ENCODE measurements around the gene ODF2L.

GRCh38 chr1:86324130-86324822, 71.8 kb downstream of the ODF2L start:
- no peak for TF ChIP-seq CTCF (IDR thresholded peaks at IDR 0.05)
- no peak for TF ChIP-seq POLR2A (IDR thresholded peaks at IDR 0.05)

All from prostate gland (tissue), 2 donors.